Measurements from ENCODE around the gene PIGZ.

Gene PIGZ

DNA sequence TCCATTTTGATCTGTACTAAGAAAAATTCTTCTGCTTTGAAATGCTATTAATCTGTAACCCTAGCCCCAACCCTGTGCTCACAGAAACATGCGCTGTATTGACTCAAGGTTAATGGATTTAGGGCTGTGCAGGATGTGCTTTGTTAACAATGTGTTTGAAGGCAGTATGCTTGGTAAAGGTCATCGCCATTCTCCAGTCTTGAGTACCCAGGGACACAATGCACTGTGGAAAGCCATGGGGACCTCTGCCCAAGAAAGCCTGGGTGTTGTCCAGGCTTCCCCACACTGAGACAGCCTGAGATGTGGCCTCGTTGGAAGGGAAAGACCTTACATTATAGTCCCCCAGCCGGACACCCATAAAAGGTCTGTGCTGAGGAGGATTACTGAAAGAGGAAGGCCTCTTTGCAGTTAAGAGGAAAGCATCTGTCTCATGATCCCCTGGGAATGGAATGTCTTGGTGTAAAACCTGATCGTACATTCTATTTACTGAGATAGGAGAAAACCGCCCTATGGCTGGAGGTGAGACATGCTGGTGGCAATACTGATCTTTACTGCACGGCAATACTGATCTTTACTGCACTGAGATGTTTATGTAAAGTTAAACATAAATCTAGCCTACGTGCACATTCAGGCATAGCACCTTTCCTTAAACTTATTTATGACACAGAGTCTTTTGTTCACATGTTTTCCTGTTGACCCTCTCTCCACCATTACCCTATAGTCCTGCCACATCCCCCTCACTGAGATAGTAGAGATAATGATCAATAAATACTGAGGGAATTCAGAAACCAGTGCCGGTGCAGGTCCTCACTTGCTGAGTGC is 6.3 kb downstream of the PIGZ start:
- DNase-seq (ENCODE audit: low read depth): no peak
- TF ChIP-seq, protein P1, sequence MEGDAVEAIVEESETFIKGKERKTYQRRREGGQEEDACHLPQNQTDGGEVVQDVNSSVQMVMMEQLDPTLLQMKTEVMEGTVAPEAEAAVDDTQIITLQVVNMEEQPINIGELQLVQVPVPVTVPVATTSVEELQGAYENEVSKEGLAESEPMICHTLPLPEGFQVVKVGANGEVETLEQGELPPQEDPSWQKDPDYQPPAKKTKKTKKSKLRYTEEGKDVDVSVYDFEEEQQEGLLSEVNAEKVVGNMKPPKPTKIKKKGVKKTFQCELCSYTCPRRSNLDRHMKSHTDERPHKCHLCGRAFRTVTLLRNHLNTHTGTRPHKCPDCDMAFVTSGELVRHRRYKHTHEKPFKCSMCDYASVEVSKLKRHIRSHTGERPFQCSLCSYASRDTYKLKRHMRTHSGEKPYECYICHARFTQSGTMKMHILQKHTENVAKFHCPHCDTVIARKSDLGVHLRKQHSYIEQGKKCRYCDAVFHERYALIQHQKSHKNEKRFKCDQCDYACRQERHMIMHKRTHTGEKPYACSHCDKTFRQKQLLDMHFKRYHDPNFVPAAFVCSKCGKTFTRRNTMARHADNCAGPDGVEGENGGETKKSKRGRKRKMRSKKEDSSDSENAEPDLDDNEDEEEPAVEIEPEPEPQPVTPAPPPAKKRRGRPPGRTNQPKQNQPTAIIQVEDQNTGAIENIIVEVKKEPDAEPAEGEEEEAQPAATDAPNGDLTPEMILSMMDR (IDR thresholded peaks at IDR 0.05; ENCODE audit: low read depth, low read length, missing control alignments): no peak
- H3K4me3 ChIP-seq (ENCODE audit: low read depth, low read length): no peak overlapping the region

DNA sequence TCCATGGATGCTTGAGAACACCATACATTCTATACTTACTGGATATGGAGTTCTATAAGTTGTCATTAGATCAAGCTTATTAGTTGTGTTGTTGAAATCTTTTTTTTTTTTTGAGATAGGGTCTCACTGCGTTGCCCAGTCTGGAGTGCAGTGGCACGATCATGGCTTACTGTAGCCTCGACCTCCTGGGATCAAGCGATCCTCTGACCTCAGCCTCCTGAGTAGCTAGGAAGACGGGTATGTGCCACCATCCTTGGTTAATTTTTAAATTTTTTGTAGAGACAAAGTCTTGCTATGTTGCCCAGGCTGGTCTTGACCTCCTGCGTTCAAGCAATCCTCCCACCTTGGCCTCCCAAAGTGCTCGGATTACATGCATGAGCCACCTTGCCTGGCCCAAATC is 13.8 kb downstream of the PIGZ start:
- no peak overlapping the region for H3K4me3 ChIP-seq (ENCODE audit: low read depth, low read length)
- TF ChIP-seq, protein P1 (IDR thresholded peaks at IDR 0.05; ENCODE audit: low read depth, low read length, missing control alignments): no peak
- DNase-seq (ENCODE audit: low read depth): no peak

DNA sequence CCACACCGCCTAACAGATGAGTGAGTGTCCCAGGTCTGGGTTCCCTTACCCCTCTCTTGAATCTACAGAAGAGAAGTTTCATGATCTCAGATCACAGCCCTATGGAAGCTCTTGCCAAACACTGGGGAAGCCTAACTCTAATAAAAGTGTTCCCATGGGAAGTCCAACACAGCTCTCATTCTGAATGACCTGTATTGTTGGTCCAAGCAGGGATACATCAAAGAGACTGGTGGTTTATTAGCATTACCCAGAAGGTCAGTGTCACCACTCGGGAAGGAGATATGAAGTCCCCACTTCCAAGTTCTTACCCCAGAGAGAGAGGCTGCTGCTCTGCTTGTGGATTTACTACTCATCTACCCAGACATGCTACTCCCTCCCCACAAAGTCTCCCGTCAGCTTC is 17.3 kb downstream of the PIGZ start:
- H3K4me3 ChIP-seq (ENCODE audit: low read depth, low read length): no peak overlapping the region
- TF ChIP-seq, protein P1 (IDR thresholded peaks at IDR 0.05; ENCODE audit: low read depth, low read length, missing control alignments): no peak
- no peak for DNase-seq (ENCODE audit: low read depth)

DNA sequence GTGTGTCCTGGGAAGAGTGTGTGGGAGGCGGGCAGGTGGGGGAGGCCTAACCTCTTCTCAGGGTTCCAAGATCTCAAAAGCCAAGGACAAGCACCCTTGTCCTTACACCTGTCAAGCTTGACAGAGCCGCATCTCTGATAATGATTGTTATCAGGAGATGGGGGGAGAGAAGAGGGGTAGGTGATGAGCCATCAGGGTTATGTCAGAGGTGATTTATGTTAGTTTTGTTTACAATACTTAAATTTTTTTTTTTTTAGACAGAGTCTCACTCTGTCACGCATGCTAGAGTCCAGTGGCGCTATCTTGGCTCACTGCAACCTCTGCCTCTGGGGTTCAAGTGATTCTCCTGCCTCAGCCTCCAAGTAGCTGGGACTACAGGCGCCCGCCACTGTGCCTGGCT is 18.9 kb downstream of the PIGZ start:
- no peak for DNase-seq (ENCODE audit: low read depth)
- no peak overlapping the region for H3K4me3 ChIP-seq (ENCODE audit: low read depth, low read length)
- TF ChIP-seq, protein P1 (IDR thresholded peaks at IDR 0.05; ENCODE audit: low read depth, low read length, missing control alignments): no peak

DNA sequence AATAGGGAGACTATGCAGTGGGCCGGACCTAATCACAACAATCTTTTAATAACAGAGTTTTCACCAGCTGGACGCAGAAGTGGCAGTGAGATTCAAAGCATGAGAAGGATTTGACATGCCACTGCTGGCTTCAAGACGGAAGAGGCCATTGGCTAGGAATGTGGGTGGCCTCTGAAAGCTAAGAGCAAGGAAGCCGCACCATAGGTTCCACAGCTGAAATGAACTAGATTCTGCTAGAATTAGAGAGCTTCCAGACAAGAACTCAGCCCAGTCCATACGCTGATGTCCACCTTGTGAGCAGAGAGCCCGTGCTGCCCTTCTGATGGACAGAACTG is 19.4 kb downstream of the PIGZ start:
- no peak for DNase-seq (ENCODE audit: low read depth)
- TF ChIP-seq, protein P1 (IDR thresholded peaks at IDR 0.05; ENCODE audit: low read depth, low read length, missing control alignments): no peak
- H3K4me3 ChIP-seq (ENCODE audit: low read depth, low read length): no peak overlapping the region

DNA sequence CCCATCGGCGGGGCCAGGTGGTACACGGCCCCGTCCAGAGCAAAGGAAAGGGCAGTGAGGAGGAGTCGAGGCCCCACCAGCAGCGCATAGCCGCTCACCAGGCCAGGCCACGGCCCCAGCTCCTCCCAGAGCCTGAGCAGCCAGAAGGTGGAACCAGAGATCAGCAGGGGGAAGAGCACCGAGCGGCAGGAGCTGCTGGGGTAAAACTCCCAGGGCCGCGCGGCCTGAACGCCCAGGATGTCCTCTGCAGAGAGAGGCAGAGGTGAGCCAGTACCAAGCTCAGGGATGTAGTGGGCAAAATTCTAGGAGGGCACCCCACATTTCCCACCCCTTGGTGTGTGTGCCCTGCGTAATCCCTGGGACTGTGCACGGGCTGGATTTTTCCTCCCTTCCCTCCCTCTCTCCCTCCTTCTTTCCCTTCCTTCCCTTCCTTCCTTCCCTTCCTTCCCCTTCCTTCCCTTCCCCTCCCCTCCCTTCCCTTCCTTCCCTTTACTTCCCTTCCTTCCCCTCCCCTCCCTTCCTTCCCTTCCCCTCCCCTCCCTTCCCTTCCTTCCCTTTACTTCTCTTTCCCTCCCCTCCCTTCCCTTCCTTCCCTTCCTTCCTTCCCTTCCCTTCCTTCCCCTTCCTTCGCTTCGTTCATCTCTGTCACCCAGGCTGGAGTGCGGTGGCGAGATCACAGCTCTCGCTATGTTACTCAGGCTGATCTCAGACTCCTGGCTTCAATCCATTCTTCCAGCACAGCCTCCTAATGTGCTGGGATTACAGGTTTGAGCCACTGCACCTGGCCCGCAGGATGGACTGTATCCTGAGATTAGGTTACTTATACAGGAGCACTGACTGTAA is 20.0 kb downstream of the PIGZ start:
- TF ChIP-seq, protein P1 (IDR thresholded peaks at IDR 0.05; ENCODE audit: low read depth, low read length, missing control alignments): no peak
- DNase-seq (ENCODE audit: low read depth): no peak
- H3K4me3 ChIP-seq (ENCODE audit: low read depth, low read length): no peak overlapping the region

Data from GM12864 (cell line).